ENCODE measurements around the gene ZSWIM3.

- TF ChIP-seq CTCF (IDR thresholded peaks at IDR 0.05 in 4 of 5, conservative IDR thresholded peaks at IDR 0.05 in 1 of 5) (no peak), POLR2A (IDR thresholded peaks at IDR 0.05) (no peak)
Observed at GRCh38 chr20:45813489-45813888, 43.9 kb upstream of the ZSWIM3 start.

Measured in gastrocnemius medialis (tissue), 4 donors.